Vagina (tissue), 2 donors: ENCODE data around the gene NSMCE4A. TPM values are rescaled to one million over a fixed set of nuclear protein-coding genes. Genes with fewer than 3 reads are reported as not detected.
"Not testable (repeated sequence)": the region's sequence is repeated elsewhere in the genome, so short reads cannot be mapped to it uniquely, and the experiment has no call there.

ENCODE experiments used
- DNase-seq, 2 donors: peaks; one replicate each; pipeline ENCODE4 v3.0.0-alpha.2; 2017; ENCODE audit errors: extremely low spot score in 2 of 2
- H3K27ac ChIP-seq: fragments of 200-600 bp; sonication (generic); one replicate; pipeline ENCODE4 v1.5.1; 2019
- H3K27me3 ChIP-seq: fragments of 200-600 bp; sonication (generic); one replicate; pipeline ENCODE4 v1.5.1; 2019
- H3K36me3 ChIP-seq, 2 donors: fragments of 200-600 bp; sonication (generic); one replicate each; pipeline ENCODE4 v1.5.1; 2017 to 2019
- H3K4me1 ChIP-seq: fragments of 200-600 bp; sonication (generic); one replicate; pipeline ENCODE4 v1.5.1; 2019
- H3K4me3 ChIP-seq, 2 donors: fragments of 200-600 bp; sonication (generic); 1 replicate in 1 of 2; 2 replicates in 1 of 2; pipeline ENCODE4 v1.5.1; 2016 to 2019
- H3K9me3 ChIP-seq: fragments of 200-600 bp; sonication (generic); one replicate; pipeline ENCODE4 v1.5.1; 2019
- POLR2A ChIP-seq, 2 donors: fragments of 450-650 bp; IDR thresholded peaks; one replicate each; pipeline ENCODE4 v1.6.1; 2017; ENCODE audit warnings: antibody characterized with exemption in 2 of 2, mild to moderate bottlenecking in 2 of 2, moderate library complexity in 2 of 2
- POLR2AphosphoS5 ChIP-seq, 2 donors: sonication (generic); formaldehyde crosslinking; IDR thresholded peaks; one replicate each; pipeline ENCODE4 v1.9.0; 2017; ENCODE audit warnings: antibody characterized with exemption in 2 of 2, mild to moderate bottlenecking in 2 of 2, low read depth in 1 of 2; ENCODE audit not compliant: insufficient read depth in 1 of 2
- intact Hi-C: fragments of 100-400 bp; cut with DNase I; formaldehyde crosslinking; loops from one replicate; pipeline ENCODE4 v1.15.1; 2023
- total RNA-seq: library from RNA; depleted of rRNA; stranded (reverse); fragments of >200 nt; gene quantifications from one replicate; pipeline ENCODE4 v1.2.3, GENCODE V29; 2016
- TF ChIP-seq, protein P1 (sequence below), 3 experiments: fragments of 450-650 bp in 2 of 3; fragments of 200-600 bp in 1 of 3; sonication (generic) in 1 of 3; IDR thresholded peaks; one replicate each; pipeline ENCODE4 v1.5.1; 2017 to 2019; ENCODE audit warnings: antibody characterized with exemption in 3 of 3, mild to moderate bottlenecking in 2 of 3, moderate library complexity in 2 of 3

Gene NSMCE4A
- total RNA-seq, 1 donor from 2014 or later, result 80.8 TPM

DNA sequence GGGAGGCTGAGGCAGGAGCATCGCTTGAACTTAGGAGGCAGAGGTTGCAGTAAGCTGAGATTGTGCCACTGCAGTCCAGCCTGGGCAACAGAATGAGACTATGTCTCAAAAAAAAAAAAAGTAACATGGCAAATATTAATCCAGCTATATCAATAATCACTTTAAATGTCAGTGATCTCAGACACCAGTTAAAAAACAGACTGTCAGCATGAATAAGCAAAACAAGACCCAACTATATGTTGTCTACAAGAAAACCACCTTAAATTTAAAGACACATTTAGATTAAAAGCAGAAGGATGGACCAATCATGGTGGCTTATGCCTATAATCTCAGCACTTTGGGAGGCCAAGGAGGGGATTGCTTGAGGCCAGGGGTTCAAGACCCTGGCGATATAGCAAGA lies 38.7 kb downstream of the NSMCE4A start:
- Histone ChIP-seq H3K9me3 (no peaks in the 10 kb centered on the region), H3K4me1 (no peaks in the 10 kb centered on the region), H3K27ac (no peak overlapping the region), H3K4me3 (no peak overlapping the region), H3K36me3 (no peaks in the 10 kb centered on the region), H3K27me3 (no peaks in the 10 kb centered on the region)
- TF ChIP-seq POLR2AphosphoS5 (IDR thresholded peaks at IDR 0.05; ENCODE audit: insufficient read depth in 1 of 2, low read depth in 1 of 2), result no peak
- TF ChIP-seq, protein P1, sequence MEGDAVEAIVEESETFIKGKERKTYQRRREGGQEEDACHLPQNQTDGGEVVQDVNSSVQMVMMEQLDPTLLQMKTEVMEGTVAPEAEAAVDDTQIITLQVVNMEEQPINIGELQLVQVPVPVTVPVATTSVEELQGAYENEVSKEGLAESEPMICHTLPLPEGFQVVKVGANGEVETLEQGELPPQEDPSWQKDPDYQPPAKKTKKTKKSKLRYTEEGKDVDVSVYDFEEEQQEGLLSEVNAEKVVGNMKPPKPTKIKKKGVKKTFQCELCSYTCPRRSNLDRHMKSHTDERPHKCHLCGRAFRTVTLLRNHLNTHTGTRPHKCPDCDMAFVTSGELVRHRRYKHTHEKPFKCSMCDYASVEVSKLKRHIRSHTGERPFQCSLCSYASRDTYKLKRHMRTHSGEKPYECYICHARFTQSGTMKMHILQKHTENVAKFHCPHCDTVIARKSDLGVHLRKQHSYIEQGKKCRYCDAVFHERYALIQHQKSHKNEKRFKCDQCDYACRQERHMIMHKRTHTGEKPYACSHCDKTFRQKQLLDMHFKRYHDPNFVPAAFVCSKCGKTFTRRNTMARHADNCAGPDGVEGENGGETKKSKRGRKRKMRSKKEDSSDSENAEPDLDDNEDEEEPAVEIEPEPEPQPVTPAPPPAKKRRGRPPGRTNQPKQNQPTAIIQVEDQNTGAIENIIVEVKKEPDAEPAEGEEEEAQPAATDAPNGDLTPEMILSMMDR (IDR thresholded peaks at IDR 0.05), result no peak
- no peak for TF ChIP-seq POLR2A (IDR thresholded peaks at IDR 0.05)
- intact Hi-C loops, result no loop called here
- DNase-seq, result no peak

DNA sequence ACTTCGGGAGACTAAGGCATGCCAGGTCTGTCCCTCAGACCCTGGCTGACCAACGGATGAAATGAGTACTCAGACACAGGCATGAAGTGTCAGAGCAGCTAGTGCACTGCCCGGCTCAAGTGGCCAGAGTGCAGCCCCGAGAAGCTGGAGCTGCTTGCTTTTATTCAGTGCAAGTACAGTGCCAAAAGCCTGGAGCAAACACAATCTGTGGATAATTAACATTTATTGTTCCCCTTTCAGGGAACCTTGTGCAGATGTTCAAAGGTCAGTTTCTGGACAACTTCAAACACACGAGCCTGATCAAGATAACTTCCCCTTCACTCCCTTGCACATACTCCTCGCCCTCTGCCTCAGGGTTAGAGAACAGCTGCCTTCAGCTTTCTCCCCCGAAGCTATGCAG lies 39.3 kb downstream of the NSMCE4A start:
- intact Hi-C loops, result no loop called here
- TF ChIP-seq POLR2AphosphoS5 (IDR thresholded peaks at IDR 0.05; ENCODE audit: insufficient read depth in 1 of 2, low read depth in 1 of 2) (no peak), POLR2A (IDR thresholded peaks at IDR 0.05) (no peak)
- TF ChIP-seq, protein P1 (IDR thresholded peaks at IDR 0.05), result no peak
- no peak overlapping the region for H3K27ac ChIP-seq
- no peak for DNase-seq
- H3K27me3 ChIP-seq, result no peaks in the 10 kb centered on the region
- no peak overlapping the region for H3K4me3 ChIP-seq
- H3K36me3 ChIP-seq, result no peaks in the 10 kb centered on the region
- no peaks in the 10 kb centered on the region for H3K9me3 ChIP-seq
- no peaks in the 10 kb centered on the region for H3K4me1 ChIP-seq

DNA sequence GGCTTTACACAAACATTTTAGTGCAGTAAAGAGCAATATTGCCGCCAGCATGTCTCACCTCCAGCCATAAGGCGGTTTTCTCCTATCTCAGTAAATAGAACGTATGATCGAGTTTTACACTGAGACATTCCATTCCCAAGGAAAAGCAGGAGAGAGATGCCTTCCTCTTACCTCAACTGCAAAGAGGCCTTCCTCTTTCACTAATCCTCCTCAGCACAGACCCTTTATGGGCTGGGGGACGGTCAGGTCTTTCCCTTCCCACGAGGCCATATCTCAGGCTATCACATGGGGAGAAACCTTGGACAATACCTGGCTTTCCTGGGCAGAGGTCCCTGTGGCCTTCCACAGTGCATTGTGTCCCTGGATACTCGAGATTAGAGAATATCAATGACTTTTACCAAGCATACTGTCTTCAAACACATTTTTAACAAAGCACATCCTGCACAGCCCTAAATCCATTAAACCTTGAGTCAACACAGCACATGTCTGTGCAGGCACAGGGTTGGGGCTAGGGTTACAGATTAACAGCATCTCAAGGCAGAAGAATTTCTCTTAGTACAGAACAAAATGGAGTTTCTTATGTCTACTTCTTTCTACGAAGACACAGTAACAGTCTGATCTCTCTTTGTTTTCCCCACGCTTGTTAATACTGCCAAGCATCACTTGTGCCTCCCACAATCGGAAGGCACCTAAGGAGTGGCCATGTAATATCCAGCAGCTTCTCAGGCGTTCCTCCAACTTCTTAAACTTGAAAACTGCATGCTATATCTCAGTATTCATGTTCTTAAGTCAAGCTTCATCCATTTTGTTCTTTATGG lies 44.5 kb downstream of the NSMCE4A start:
- H3K27me3 ChIP-seq, intact Hi-C loops, H3K36me3 ChIP-seq, H3K9me3 ChIP-seq, DNase-seq, H3K27ac ChIP-seq, H3K4me3 ChIP-seq: not testable (repeated sequence)
- peaks cover 18% of the 10 kb centered on the region for H3K4me1 ChIP-seq

DNA sequence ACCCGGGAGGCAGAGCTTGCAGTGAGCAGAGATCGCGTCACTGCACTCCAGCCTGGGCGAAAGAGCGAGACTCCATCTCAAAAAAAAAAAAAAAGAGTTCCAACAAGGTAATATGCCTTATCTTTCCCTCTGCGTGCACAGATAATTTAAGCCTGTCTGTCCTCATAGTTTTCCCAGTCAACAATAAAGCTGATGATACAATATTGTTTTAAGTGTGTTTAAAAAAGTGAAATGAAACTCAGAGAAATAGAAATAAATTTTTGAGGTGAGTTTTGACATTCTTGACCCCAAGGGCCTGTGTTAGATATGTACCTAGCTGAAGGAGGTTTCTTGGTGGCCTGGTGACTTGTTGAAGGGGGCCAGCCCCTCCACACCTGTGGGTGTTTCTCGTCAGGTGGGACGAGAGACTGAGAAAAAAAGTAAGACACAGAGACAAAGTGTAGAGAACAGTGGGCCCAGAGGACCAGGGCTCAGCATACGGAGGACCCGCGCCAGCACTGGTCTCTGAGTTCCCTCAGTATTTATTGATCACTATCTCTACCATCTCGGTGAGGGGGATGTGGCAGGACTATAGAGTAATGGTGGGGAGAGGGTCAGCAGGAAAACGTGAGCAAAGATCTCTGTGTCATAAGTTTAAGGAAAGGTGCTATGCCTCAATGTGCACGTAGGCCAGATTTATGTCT lies 45.3 kb downstream of the NSMCE4A start:
- H3K9me3 ChIP-seq, H3K27ac ChIP-seq, H3K36me3 ChIP-seq, H3K4me3 ChIP-seq, H3K27me3 ChIP-seq: not testable (repeated sequence)
- peaks cover 19% of the 10 kb centered on the region for H3K4me1 ChIP-seq
- intact Hi-C loops, result loop anchor here (5.0 kb wide), 1 partner anchor 183 kb away; no protein-coding TSS in a partner anchor
- DNase-seq, result peak in 1 of 2 donors; percentile 27

DNA sequence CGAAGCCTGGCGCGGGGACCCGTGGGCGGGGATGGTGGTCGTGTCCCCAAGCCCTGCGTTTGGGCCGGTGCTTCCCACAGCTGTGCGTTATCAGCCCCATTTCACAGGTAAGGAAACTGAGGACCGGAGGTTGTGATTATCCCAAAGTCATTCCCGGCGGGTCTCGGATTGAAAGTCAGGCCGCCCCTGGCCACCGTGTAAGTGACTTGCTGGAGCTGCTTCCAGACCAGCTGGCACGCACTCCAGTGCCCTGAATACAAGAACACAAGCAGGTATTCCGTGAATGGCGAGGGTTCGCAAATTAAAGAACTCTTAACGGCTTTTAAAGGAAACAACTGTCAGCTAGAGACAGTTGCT lies 46.5 kb downstream of the NSMCE4A start:
- H3K4me3 ChIP-seq, result peak overlapping the region; percentile 94 to 96
- no peaks in the 10 kb centered on the region for H3K9me3 ChIP-seq
- H3K36me3 ChIP-seq, result no peaks in the 10 kb centered on the region
- H3K27ac ChIP-seq, result peak overlapping the region; percentile 98
- no peaks in the 10 kb centered on the region for H3K27me3 ChIP-seq
- peaks cover 19% of the 10 kb centered on the region for H3K4me1 ChIP-seq
- intact Hi-C loops, result loop anchor here (5.0 kb wide), 1 partner anchor 184 kb away; no protein-coding TSS in a partner anchor
- TF ChIP-seq POLR2AphosphoS5 (IDR thresholded peaks at IDR 0.05; ENCODE audit: insufficient read depth in 1 of 2, low read depth in 1 of 2) (no peak), POLR2A (IDR thresholded peaks at IDR 0.05) (no peak)
- TF ChIP-seq, protein P1 (IDR thresholded peaks at IDR 0.05), result no peak
- DNase-seq, result peak in 1 of 2 donors; percentile 88
